WTC11 (cell line): ENCODE measurements around the gene MAMDC2. TPM values are rescaled to one million over a fixed set of nuclear protein-coding genes. Genes with fewer than 3 reads are reported as not detected.

Experiments
- ATAC-seq: fragments of 200-7000 bp; cut with Tn5 transposase; 2 replicates; pipeline ENCODE4 v1.10.0; 2021; ENCODE audit warnings: mild to moderate bottlenecking, moderate library complexity
- CTCF ChIA-PET: fragments of 300-600 bp; sonication (Branson Sonifier 250); formaldehyde crosslinking; loops from one replicate; lab custom pipeline; 2021; ENCODE audit warnings: antibody characterized with exemption; lab: Charles Lee
- POLR2A ChIA-PET: fragments of 350-600 bp; sonication (Branson Sonifier 250); formaldehyde crosslinking; loops from one replicate; lab custom pipeline; 2021; ENCODE audit warnings: antibody characterized with exemption; lab: Charles Lee
- DNase-seq: peaks from one replicate; pipeline ENCODE4 v3.0.0; 2021; ENCODE audit warnings: low spot score
- H3K27ac Mint-ChIP-seq: 2 replicates; pipeline ENCODE4 v1.8.0; 2021; ENCODE audit warnings: mixed read lengths
- H3K27me3 Mint-ChIP-seq: 2 replicates; pipeline ENCODE4 v1.8.0; 2021; ENCODE audit warnings: low read depth, mild to moderate bottlenecking, moderate library complexity, mixed read lengths
- H3K36me3 Mint-ChIP-seq: 2 replicates; pipeline ENCODE4 v1.8.0; 2021; ENCODE audit warnings: mixed read lengths
- H3K4me1 Mint-ChIP-seq: 2 replicates; pipeline ENCODE4 v1.8.0; 2022; ENCODE audit warnings: mixed read lengths
- H3K4me3 Mint-ChIP-seq: 2 replicates; pipeline ENCODE4 v1.8.0; 2021; ENCODE audit warnings: mild to moderate bottlenecking, moderate library complexity, mixed read lengths
- H3K9me3 Mint-ChIP-seq: 2 replicates; pipeline ENCODE4 v1.8.0; 2021; ENCODE audit warnings: mixed read lengths
- CREB1 ChIP-seq: sonication (generic); formaldehyde crosslinking; IDR thresholded peaks from 2 replicates; pipeline ENCODE4 v1.8.0; 2023; ENCODE audit warnings: mild to moderate bottlenecking, missing genetic modification reagents
- ESRRA ChIP-seq: sonication (generic); formaldehyde crosslinking; IDR thresholded peaks from 2 replicates; pipeline ENCODE4 v1.8.1; 2022; ENCODE audit warnings: mild to moderate bottlenecking, missing genetic modification reagents, borderline replicate concordance
- FOXK1 ChIP-seq: sonication (generic); formaldehyde crosslinking; IDR thresholded peaks from 2 replicates; pipeline ENCODE4 v1.8.0; 2022; ENCODE audit warnings: mild to moderate bottlenecking, moderate library complexity, missing genetic modification reagents
- FOXP4 ChIP-seq: sonication (generic); formaldehyde crosslinking; IDR thresholded peaks from 2 replicates; pipeline ENCODE4 v1.8.0; 2022; ENCODE audit warnings: mild to moderate bottlenecking, missing genetic modification reagents
- IRF1 ChIP-seq: sonication (generic); formaldehyde crosslinking; IDR thresholded peaks from 2 replicates; pipeline ENCODE4 v1.8.0; 2023; ENCODE audit warnings: missing genetic modification reagents
- MLX ChIP-seq: sonication (generic); formaldehyde crosslinking; IDR thresholded peaks from 2 replicates; pipeline ENCODE4 v1.8.1; 2023; ENCODE audit warnings: mild to moderate bottlenecking, missing genetic modification reagents, moderate library complexity
- NFATC4 ChIP-seq: fragments of 250-450 bp; sonication (Bioruptor Pico); IDR thresholded peaks from 2 replicates; pipeline ENCODE4 v1.9.0; 2021; ENCODE audit warnings: mild to moderate bottlenecking
- NR3C1 ChIP-seq: sonication (generic); formaldehyde crosslinking; conservative IDR thresholded peaks from 2 replicates; pipeline ENCODE4 v1.8.1; 2023; ENCODE audit warnings: low read depth, mild to moderate bottlenecking, missing genetic modification reagents
- RORB ChIP-seq: fragments of 250-450 bp; sonication (Bioruptor Pico); IDR thresholded peaks from 2 replicates; pipeline ENCODE4 v1.9.0; 2021; ENCODE audit warnings: mild to moderate bottlenecking
- SMAD3 ChIP-seq: sonication (generic); formaldehyde crosslinking; IDR thresholded peaks from 2 replicates; pipeline ENCODE4 v1.8.0; 2022; ENCODE audit warnings: missing genetic modification reagents, mild to moderate bottlenecking, borderline replicate concordance
- SMAD4 ChIP-seq: sonication (generic); formaldehyde crosslinking; IDR thresholded peaks from 2 replicates; pipeline ENCODE4 v1.8.0; 2022; ENCODE audit warnings: mild to moderate bottlenecking, missing genetic modification reagents
- TCF7 ChIP-seq: sonication (generic); formaldehyde crosslinking; IDR thresholded peaks from 2 replicates; pipeline ENCODE4 v1.8.0; 2022; ENCODE audit warnings: mild to moderate bottlenecking, low read depth, missing genetic modification reagents, moderate library complexity
- TEAD4 ChIP-seq: sonication (generic); formaldehyde crosslinking; IDR thresholded peaks from 2 replicates; pipeline ENCODE4 v1.8.0; 2022; ENCODE audit warnings: mild to moderate bottlenecking, missing genetic modification reagents
- USF2 ChIP-seq: sonication (generic); formaldehyde crosslinking; IDR thresholded peaks from 2 replicates; pipeline ENCODE4 v1.8.1; 2023; ENCODE audit warnings: mild to moderate bottlenecking, missing genetic modification reagents, moderate library complexity
- ZNF232 ChIP-seq: sonication (generic); formaldehyde crosslinking; IDR thresholded peaks from 2 replicates; pipeline ENCODE4 v1.8.0; 2022; ENCODE audit warnings: mild to moderate bottlenecking, missing genetic modification reagents
- ZNF263 ChIP-seq: sonication (generic); formaldehyde crosslinking; IDR thresholded peaks from 2 replicates; pipeline ENCODE4 v1.8.1; 2022; ENCODE audit warnings: low read depth, mild to moderate bottlenecking, moderate library complexity, missing genetic modification reagents
- ZNF281 ChIP-seq: sonication (generic); formaldehyde crosslinking; IDR thresholded peaks from 2 replicates; pipeline ENCODE4 v1.8.0; 2023; ENCODE audit warnings: mild to moderate bottlenecking, missing genetic modification reagents
- ZNF396 ChIP-seq: fragments of 250-450 bp; sonication (Bioruptor Pico); IDR thresholded peaks from 2 replicates; pipeline ENCODE4 v1.8.0; 2021; ENCODE audit warnings: mild to moderate bottlenecking, moderate library complexity, borderline replicate concordance
- total RNA-seq: library from RNA; stranded (reverse); gene quantifications from 3 replicates; pipeline ENCODE4 v1.2.3, GENCODE V29; 2021

The MAMDC2 gene
- total RNA-seq, 1 experiment from 2014 or later: 6.0 TPM

- ATAC-seq (no peak), DNase-seq (no peak)
- H3K27ac Mint-ChIP-seq: no peak overlapping the region
- TF ChIP-seq SMAD4 (CRISPR knock-in tag) (no peak), ZNF232 (CRISPR knock-in tag) (no peak), SMAD3 (CRISPR knock-in tag) (no peak)
- H3K4me3 Mint-ChIP-seq: no peak overlapping the region
- 0 out of 2 replicates have a peak, but pooled peaks cover 5% of the 10 kb centered on the region for H3K9me3 Mint-ChIP-seq
- H3K4me1 Mint-ChIP-seq: peaks cover 6% of the 10 kb centered on the region; the same call in 1 of the 2 replicates
- ChIA-PET CTCF (no interaction called here), POLR2A (no interaction called here)
- no peaks in the 10 kb centered on the region for H3K27me3 Mint-ChIP-seq
- no peaks in the 10 kb centered on the region for H3K36me3 Mint-ChIP-seq
Observed at GRCh38 chr9:70007831-70008230, 35.8 kb upstream of the MAMDC2 start.

- CTCF ChIA-PET: no interaction called here
- H3K4me1 Mint-ChIP-seq: peaks cover 13% of the 10 kb centered on the region
- no peak overlapping the region for H3K27ac Mint-ChIP-seq
Observed at GRCh38 chr9:70010015-70010414, 33.6 kb upstream of the MAMDC2 start.

GRCh38 chr9:70011366-70011765, 32.3 kb upstream of the MAMDC2 start:
- CTCF ChIA-PET: interaction anchor here (0.9 to 2.1 kb wide), 2 partner anchors 99 to 102 kb away, joined by 4 to 6 read pairs; no protein-coding TSS in a partner anchor
- no peaks in the 10 kb centered on the region for H3K27me3 Mint-ChIP-seq
- no peak for TF ChIP-seq FOXP4 (CRISPR knock-in tag)
- no peak for TF ChIP-seq NFATC4 (CRISPR knock-in tag)
- no peak for TF ChIP-seq RORB (CRISPR knock-in tag)
- TF ChIP-seq ZNF396 (CRISPR knock-in tag): no peak
- TF ChIP-seq IRF1 (CRISPR knock-in tag): no peak
- TF ChIP-seq CREB1 (CRISPR knock-in tag): no peak
- no peak for TF ChIP-seq TEAD4 (CRISPR knock-in tag)
- TF ChIP-seq SMAD3 (CRISPR knock-in tag): no peak
- TF ChIP-seq ZNF263: no peak
- TF ChIP-seq ZNF232 (CRISPR knock-in tag): no peak
- TF ChIP-seq, all 79 proteins: peak for 0
- Mint-ChIP-seq H3K9me3 (0 out of 2 replicates have a peak, but pooled peaks cover 5% of the 10 kb centered on the region), H3K36me3 (no peaks in the 10 kb centered on the region), H3K27ac (no peak overlapping the region), H3K4me3 (no peak overlapping the region), H3K4me1 (peaks cover 13% of the 10 kb centered on the region)
- DNase-seq: no peak
- POLR2A ChIA-PET: no interaction called here
- no peak for ATAC-seq

More at GRCh38 chr9:70010015-70010414, 33.6 kb upstream of the MAMDC2 start:
- POLR2A ChIA-PET: no interaction called here
- Mint-ChIP-seq H3K36me3 (no peaks in the 10 kb centered on the region), H3K4me3 (no peak overlapping the region), H3K27me3 (no peaks in the 10 kb centered on the region), H3K9me3 (0 out of 2 replicates have a peak, but pooled peaks cover 5% of the 10 kb centered on the region)
- TF ChIP-seq MLX (CRISPR knock-in tag) (no peak), NR3C1 (CRISPR knock-in tag) (no peak), TCF7 (CRISPR knock-in tag) (no peak), ZNF232 (CRISPR knock-in tag) (no peak), ESRRA (CRISPR knock-in tag) (no peak), USF2 (CRISPR knock-in tag) (no peak), ZNF281 (no peak), ZNF396 (CRISPR knock-in tag) (no peak), CREB1 (CRISPR knock-in tag) (no peak), RORB (CRISPR knock-in tag) (no peak), FOXK1 (CRISPR knock-in tag) (no peak)
- DNase-seq (no peak), ATAC-seq (no peak)
